GM18511 (cell line): ENCODE measurements around the gene NMT1.
"Not testable (repeated sequence)": the region's sequence is repeated elsewhere in the genome, so short reads cannot be mapped to it uniquely, and the experiment has no call there.

ENCODE experiments used
- ATAC-seq: cut with Tn5 transposase; IDR thresholded peaks from one replicate; pipeline ENCODE4 v1.9.1; 2021; ENCODE audit warnings: mild to moderate bottlenecking, moderate library complexity; ENCODE audit not compliant: unreplicated experiment

The NMT1 gene

DNA sequence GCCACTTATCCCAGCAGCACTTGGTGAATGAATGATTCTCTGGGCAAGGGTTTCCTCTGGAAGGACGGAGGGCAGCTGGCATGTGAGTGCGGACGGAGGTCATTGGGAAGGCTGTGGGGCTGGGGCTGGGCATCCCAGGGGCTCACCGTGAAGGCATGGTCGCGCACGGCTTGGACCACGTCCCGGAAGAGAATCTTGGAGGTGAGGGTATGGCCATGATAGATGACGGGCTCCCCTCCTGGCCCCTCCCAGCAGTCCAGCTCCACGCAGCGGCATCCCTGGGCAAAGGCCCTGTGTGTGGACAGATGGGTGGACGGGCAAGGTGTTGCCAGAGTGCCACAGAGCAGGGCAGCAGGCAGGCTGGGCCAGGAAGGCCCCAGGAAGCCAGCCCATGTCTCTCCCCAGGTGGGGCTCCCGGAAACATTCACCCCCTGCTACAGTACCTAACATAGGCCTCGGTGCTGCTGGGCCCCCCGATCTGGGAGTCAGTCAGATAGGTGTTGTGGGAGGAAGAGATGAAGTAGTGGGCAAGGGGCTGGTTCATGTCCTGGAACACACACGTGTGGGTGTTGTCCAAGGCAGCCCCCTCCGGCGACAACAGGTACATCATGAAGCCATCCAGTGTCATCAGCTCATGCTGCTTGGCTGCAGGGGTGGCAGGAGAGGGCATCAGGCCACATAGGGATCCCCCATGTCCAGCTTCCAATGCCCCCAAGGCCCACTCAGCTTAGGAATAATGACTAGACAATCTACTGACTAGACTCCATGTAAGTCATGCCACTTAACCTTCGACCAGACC is 56.9 kb downstream of the NMT1 start:
- ATAC-seq = no peak

GRCh38 chr17:45118691-45119090 is 57.6 kb downstream of the NMT1 start:
- no peak for ATAC-seq

GRCh38 chr17:45119964-45120363 is 58.8 kb downstream of the NMT1 start:
- no peak for ATAC-seq

DNA sequence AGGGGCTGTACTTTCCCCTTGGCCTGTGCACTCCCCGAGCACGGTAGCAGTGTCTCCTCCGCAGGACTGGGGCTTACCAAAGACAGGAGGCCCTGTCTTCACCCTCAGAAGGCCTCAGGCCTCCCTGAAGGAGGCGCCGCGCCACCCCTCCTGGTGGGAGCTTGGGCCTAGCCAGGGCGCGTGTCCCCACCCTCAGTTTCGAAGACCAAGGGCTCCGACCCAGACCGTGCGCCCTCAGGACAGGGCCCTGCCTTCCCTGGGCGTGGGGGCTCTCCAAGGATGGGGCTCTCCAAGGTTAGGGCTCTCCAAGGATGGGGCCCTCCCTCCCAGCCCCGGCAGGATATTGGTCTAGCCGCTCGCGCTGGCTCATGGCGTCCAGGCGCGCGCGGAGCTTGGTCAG is 59.4 kb downstream of the NMT1 start:
- ATAC-seq = no peak

DNA sequence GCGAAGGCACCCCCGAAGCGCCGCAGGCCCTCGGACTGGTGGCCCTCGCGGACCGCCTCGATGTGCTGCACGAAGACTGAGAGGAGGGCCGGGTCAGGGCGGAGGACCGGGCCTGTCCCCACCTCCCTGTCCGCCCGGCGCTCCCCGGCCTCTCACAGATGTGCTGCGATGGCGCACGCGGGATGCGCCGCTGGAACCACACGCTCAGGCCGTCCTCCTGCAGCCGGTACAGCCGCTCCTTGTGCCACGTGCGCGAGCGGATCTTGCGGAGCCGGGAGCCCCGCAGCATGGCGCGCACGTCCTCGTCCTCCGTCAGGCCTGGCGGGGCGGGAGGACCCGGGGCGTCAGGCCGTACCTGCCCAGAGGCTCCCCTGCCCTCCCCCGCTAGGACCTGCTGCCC is 59.9 kb downstream of the NMT1 start:
- ATAC-seq = no peak

GRCh38 chr17:45123076-45123770 is 62.1 kb downstream of the NMT1 start:
- no peak for ATAC-seq

DNA sequence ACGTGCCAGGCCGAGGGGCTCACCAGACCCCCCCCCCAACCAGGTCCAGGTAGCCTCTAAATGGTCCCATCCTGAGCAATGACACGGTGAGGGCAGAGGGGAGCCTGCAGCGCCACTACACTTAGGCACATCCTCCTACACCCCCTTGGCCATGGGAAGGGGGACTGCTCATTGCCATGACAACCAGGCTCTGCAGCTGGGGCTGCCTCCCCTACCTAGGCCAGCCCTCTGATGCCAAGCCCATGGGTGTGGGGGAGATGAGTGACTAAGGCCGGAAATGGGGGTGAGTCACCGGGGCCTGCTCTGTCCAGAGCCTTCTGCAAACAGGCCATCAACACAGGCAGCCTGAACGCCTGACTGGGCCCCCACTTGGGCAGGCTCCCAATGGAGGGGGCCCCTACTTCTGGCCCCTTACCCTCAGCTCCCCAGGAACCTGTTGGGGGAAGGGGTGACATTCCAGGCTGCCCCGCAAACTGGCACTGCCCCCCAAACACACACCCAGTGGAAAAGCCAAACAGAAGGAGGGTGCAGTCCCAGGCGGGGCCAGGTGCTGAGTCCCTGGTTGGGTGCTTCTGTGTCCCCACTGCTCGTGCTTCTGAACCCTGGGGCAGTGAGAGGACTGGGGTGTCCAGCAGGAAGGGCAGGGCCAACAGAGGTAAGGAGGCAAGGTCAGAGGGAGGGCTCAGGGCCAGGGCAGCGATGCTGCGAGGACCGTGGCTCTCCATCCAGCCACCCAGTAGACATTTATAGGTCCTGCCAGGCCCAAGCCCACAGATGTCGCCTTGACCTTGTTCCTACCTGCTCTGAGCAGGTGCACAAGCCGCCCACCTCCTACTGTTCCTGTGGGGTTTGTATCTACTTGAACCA is 63.0 kb downstream of the NMT1 start:
- no peak for ATAC-seq

DNA sequence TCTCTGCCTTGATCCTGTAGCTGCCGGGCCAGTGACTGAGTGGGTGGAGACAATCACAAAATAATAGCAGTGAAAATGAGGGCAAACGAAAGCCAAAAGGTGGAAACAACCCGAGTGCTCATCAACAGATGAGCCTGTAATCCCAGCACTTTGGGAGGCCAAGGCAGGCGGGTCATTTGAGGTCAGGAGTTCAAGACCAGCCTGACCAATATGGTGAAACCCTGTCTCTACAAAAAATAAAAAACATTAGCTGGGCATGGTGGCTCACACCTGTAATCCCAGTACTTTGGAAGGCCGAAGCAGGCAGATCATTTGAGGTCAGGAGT is 63.6 kb downstream of the NMT1 start:
- not testable (repeated sequence) for ATAC-seq

- ATAC-seq = no peak
Measured at GRCh38 chr17:45125509-45125908, 64.4 kb downstream of the NMT1 start.

GRCh38 chr17:45127207-45127547 is 66.1 kb downstream of the NMT1 start:
- no peak for ATAC-seq

GRCh38 chr17:45127548-45128300 is 66.6 kb downstream of the NMT1 start:
- no peak for ATAC-seq

- ATAC-seq = no peak
Measured at GRCh38 chr17:45128331-45128730, 67.2 kb downstream of the NMT1 start.

GRCh38 chr17:45128989-45129388 is 67.9 kb downstream of the NMT1 start:
- ATAC-seq = no peak

DNA sequence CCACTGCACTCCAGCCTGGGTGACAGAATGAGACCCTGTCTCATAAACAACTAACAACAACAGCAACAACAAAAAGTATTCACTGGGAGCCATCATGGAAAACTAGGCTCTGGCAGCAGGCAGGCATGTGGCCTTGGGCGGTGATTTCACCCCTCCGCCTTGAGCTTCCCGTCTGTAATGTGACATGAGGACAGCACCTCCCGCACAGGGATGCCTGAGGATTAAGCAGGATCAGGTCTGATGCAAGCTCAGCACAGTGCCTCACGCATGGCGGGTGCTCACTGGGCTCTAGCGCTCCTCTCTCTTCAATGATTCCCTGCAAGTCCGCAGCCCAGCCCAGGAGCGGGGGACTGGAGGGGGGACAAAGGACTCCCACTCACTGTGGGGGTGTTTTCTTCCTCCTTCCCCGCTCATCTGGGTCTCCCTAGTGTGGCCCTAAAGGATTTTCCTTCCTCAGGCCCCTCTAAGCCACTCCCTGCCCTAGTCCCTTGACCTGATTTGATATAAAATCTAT is 68.4 kb downstream of the NMT1 start:
- ATAC-seq = no peak

DNA sequence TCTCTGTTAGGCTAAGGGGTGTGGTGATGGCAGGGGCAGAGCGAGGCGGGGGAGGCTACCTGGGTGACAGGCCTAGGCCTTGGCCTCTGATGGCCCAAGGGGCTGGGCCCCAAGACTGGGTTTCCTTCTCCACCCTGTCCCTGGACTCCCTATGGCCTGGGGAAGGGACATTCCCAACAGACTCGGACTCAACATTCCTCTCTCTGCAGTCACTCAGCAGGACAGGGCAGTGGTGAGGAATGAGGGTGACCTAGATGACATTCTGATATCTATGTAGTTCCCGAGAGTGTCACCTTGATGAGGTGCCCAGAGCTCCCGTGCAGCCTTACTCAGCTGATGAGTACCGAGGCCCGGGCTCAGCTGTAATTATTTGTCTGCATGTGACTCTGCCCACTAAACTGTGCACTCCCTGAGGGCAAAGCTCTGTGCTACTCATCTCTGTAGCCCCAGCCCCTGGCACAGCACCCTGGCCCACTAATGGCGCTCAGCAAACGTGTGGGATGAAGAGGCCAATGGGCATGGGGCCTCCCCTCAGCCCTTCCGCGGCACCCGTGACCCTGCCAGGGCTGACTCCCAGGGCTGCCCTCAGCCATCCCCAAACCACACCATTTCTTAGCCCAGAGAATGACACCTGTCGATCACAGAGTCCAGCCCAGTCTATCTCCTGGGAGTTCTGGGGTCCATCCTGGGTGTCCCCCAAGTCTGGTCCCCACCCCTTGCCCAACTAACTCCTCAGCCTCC is 69.0 kb downstream of the NMT1 start:
- no peak for ATAC-seq

- no peak for ATAC-seq
Measured at GRCh38 chr17:45130681-45131615, 69.8 kb downstream of the NMT1 start.

DNA sequence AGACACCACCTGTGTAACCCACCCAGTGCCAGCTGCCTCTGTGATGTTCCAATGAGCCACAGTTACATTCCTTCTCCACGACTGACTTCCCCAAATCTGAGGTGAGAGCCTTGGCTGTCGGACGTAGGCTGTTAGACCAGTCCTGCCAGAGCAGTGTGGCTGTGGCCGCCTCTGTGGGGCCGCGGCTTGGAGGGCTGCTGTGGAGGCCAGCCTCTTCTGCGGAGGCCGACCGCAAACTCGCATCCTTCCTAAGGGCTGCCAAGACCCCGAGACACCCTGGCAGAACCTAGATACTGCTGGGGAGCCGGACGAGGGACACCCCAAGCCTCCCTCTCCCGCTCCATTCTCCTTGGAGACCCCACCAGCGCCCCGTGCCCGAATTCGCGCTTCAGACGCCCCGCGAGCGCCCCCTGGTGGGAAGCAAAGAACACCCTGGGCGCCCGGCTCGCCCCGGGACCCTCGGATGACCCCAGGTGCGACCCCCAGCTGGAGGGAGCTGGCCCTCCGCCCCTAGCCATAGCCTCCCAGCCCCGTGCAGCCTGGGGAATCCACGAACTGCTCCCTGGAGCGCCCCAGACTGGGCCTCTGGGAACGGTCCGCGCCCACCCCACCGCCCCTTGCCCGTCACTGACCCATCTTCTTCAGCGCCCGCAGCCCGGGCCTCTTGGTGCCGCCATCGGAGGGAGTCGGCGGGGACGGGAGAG is 70.7 kb downstream of the NMT1 start:
- no peak for ATAC-seq

GRCh38 chr17:45132320-45132571 is 71.1 kb downstream of the NMT1 start, which contains the start of gene PLCD3:
TSS of gene PLCD3 (minus strand) at chr17:45132515. CDS start at chr17:45132410, 105 bp downstream.
- ATAC-seq = no peak
